Mesenchymal stem cell (in vitro differentiated cells and primary cell): Measurements from ENCODE around the gene MAP6.

Source experiments
- DNase-seq: peaks from one replicate; pipeline ENCODE4 v3.0.0-alpha.2; 2013
- H2AFZ ChIP-seq: one replicate; pipeline ENCODE4 v1.6.1; 2013; ENCODE audit warnings: low read depth, mild to moderate bottlenecking, control low read depth, inconsistent platforms, low read length, moderate library complexity
- H2AK5ac ChIP-seq: 2 replicates; pipeline ENCODE4 v1.6.1; 2013; ENCODE audit warnings: low read length, moderate library complexity, mild to moderate bottlenecking, inconsistent platforms; ENCODE audit not compliant: severe bottlenecking
- H2BK120ac ChIP-seq: one replicate; pipeline ENCODE4 v1.6.1; 2013; ENCODE audit warnings: low read depth, mild to moderate bottlenecking, inconsistent platforms, low read length, moderate library complexity
- H2BK12ac ChIP-seq, 2 experiments: one replicate each; pipeline ENCODE4 v1.6.1; 2013; ENCODE audit warnings: inconsistent platforms in 2 of 2, low read length in 2 of 2, mild to moderate bottlenecking in 2 of 2, moderate library complexity in 2 of 2, control low read depth in 1 of 2
- H2BK15ac ChIP-seq: one replicate; pipeline ENCODE4 v1.6.1; 2013; ENCODE audit warnings: mild to moderate bottlenecking, low read depth, inconsistent platforms; ENCODE audit not compliant: poor library complexity, severe bottlenecking
- H2BK5ac ChIP-seq: 2 replicates; pipeline ENCODE4 v1.6.1; 2013; ENCODE audit warnings: low read depth, mild to moderate bottlenecking, low read length, control low read depth, inconsistent platforms; ENCODE audit not compliant: poor library complexity, severe bottlenecking
- H3K14ac ChIP-seq, 2 experiments: one replicate each; pipeline ENCODE4 v1.6.1; 2013; ENCODE audit warnings: inconsistent platforms in 2 of 2, low read length in 2 of 2, control low read depth in 1 of 2, mild to moderate bottlenecking in 1 of 2, moderate library complexity in 1 of 2
- H3K18ac ChIP-seq, 2 experiments: one replicate each; pipeline ENCODE4 v1.6.1; 2013; ENCODE audit warnings: inconsistent platforms in 2 of 2, low read length in 2 of 2, control low read depth in 1 of 2, low read depth in 1 of 2, mild to moderate bottlenecking in 1 of 2
- H3K23ac ChIP-seq, 2 experiments: one replicate each; pipeline ENCODE4 v1.6.1; 2013; ENCODE audit warnings: inconsistent platforms in 2 of 2, low read length in 2 of 2, mild to moderate bottlenecking in 2 of 2, moderate library complexity in 2 of 2, control low read depth in 1 of 2
- H3K27ac ChIP-seq: 2 replicates; pipeline ENCODE4 v1.5.1; 2013; ENCODE audit warnings: mild to moderate bottlenecking, moderate library complexity, low read length, control low read depth, inconsistent platforms; ENCODE audit not compliant: poor library complexity, severe bottlenecking
- H3K27me3 ChIP-seq, 2 experiments: 2 replicates each; pipeline versions ENCODE4 v1.6.1 to v1.7.0; 2013; ENCODE audit warnings: low read length in 2 of 2, mild to moderate bottlenecking in 2 of 2, moderate library complexity in 2 of 2, control low read depth in 1 of 2, inconsistent platforms in 1 of 2; ENCODE audit not compliant: control insufficient read depth in 1 of 2, insufficient read depth in 1 of 2
- H3K36me3 ChIP-seq, 2 experiments: 2 replicates each; pipeline versions ENCODE4 v1.6.1 to v1.7.0; 2013; ENCODE audit warnings: low read length in 2 of 2, control low read depth in 1 of 2, inconsistent platforms in 1 of 2, low read depth in 1 of 2, mild to moderate bottlenecking in 1 of 2; ENCODE audit not compliant: insufficient read depth in 2 of 2, control insufficient read depth in 1 of 2
- H3K4ac ChIP-seq, 2 experiments: one replicate each; pipeline ENCODE4 v1.6.1; 2013; ENCODE audit warnings: inconsistent platforms in 2 of 2, low read length in 2 of 2, mild to moderate bottlenecking in 2 of 2, moderate library complexity in 2 of 2, control low read depth in 1 of 2, low read depth in 1 of 2
- H3K4me1 ChIP-seq: 2 replicates; pipeline ENCODE4 v1.6.1; 2013; ENCODE audit warnings: low read depth, low read length, control low read depth; ENCODE audit not compliant: control insufficient read depth, insufficient read depth
- H3K4me2 ChIP-seq: 2 replicates; pipeline ENCODE4 v1.6.1; 2013; ENCODE audit warnings: low read length, mild to moderate bottlenecking, inconsistent platforms; ENCODE audit not compliant: poor library complexity, severe bottlenecking
- H3K4me3 ChIP-seq, 2 experiments: 2 replicates each; pipeline versions ENCODE4 v1.5.1 to v1.7.0; 2013; ENCODE audit warnings: low read length in 2 of 2, mild to moderate bottlenecking in 2 of 2, control low read depth in 1 of 2, low read depth in 1 of 2; ENCODE audit not compliant: insufficient read depth in 1 of 2
- H3K79me1 ChIP-seq: replicated peaks from 2 replicates; pipeline ENCODE4 v1.6.1; 2013; ENCODE audit warnings: mild to moderate bottlenecking, control low read depth, low read length, inconsistent platforms; ENCODE audit not compliant: poor library complexity, severe bottlenecking
- H3K9ac ChIP-seq: 2 replicates; pipeline ENCODE4 v1.7.0; 2013; ENCODE audit warnings: mild to moderate bottlenecking, low read length, moderate library complexity
- H3K9me3 ChIP-seq: 2 replicates; pipeline ENCODE4 v1.7.0; 2013; ENCODE audit warnings: mild to moderate bottlenecking, low read length; ENCODE audit not compliant: control insufficient read depth
- H4K8ac ChIP-seq: one replicate; pipeline ENCODE4 v1.6.1; 2013; ENCODE audit warnings: inconsistent platforms, mild to moderate bottlenecking, low read length, moderate library complexity
- H4K91ac ChIP-seq: one replicate; pipeline ENCODE4 v1.6.1; 2013; ENCODE audit warnings: mild to moderate bottlenecking, low read length, inconsistent platforms
- WGBS: methylation state at CpG from one replicate; pipeline ENCODE4 v1.1.7; 2013; ENCODE audit warnings: mixed read lengths; 5-methylcytosine and 5-hydroxymethylcytosine counted together

Gene MAP6

DNA sequence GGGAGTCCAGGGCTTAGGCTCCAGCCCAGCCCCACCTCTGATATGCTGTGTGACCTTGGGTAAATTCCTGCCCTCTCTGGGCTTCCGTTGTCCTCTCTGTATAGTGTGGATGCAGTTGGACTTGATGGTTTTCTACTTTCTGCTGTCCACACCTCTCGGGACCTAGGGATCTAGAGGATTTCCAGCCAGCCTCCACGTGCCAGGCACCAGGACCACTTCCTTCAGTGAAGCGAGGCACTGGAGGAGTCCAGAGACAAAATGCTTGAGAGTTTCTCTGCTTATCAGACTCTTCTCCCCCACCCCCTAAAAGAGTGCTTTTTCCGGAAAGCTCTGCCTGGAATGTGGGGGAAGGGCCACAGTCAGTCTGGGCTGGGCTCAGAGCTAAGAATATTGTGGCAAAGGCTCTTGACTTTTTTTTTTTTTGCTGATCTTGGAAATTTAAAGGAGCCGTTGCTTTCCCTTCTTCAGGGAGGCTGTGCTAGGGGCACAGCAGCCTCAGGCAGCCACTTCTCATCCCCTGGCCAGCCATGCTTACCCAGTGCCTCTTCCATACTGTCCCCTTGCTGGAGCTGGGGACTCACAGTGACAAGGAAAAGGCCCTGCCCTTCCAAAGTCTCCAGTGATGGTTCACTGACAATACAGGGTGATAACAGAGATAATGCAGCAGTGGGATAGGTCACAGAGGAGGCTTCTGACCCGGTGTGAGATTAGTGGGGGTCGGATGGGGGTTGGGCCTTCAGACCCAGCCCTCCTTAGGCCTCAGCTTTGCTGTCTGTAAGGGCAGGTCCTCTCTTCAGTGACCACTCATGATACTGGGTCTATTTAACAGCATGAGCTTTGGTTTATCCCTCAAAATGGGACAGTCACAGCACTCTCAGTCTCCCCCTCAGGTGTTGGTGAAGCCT lies 109.6 kb downstream of the MAP6 start:
- Histone ChIP-seq H4K8ac (peak overlapping the region; percentile 97), H3K4me3 (peak overlapping the region in 1 of 2 experiments; percentile 59), H3K14ac (peak overlapping the region; percentile 95 to 97), H2AFZ (peak overlapping the region; percentile 65), H4K91ac (peak overlapping the region; percentile 99), H3K4ac (peak overlapping the region; percentile 96 to 100), H2BK5ac (no peak overlapping the region), H3K36me3 (no peaks in the 10 kb centered on the region), H2AK5ac (peak overlapping the region; percentile 96), H3K23ac (peak overlapping the region; percentile 51 to 67), H2BK120ac (peak overlapping the region; percentile 99), H3K9me3 (no peaks in the 10 kb centered on the region), H3K9ac (peak overlapping the region; percentile 83), H3K79me1 (no peaks in the 10 kb centered on the region), H3K27me3 (no peaks in the 10 kb centered on the region), H3K4me1 (peaks cover 36% of the 10 kb centered on the region), H3K27ac (peak overlapping the region; percentile 33), H3K4me2 (peak overlapping the region; percentile 19), H2BK15ac (peak overlapping the region; percentile 92), H2BK12ac (peak overlapping the region; percentile 99 to 100), H3K18ac (peak overlapping the region; percentile 98 to 100)
- WGBS: 13% methylated on average over 6 of the region's 8 CpGs
- DNase-seq: peak; percentile 89

DNA sequence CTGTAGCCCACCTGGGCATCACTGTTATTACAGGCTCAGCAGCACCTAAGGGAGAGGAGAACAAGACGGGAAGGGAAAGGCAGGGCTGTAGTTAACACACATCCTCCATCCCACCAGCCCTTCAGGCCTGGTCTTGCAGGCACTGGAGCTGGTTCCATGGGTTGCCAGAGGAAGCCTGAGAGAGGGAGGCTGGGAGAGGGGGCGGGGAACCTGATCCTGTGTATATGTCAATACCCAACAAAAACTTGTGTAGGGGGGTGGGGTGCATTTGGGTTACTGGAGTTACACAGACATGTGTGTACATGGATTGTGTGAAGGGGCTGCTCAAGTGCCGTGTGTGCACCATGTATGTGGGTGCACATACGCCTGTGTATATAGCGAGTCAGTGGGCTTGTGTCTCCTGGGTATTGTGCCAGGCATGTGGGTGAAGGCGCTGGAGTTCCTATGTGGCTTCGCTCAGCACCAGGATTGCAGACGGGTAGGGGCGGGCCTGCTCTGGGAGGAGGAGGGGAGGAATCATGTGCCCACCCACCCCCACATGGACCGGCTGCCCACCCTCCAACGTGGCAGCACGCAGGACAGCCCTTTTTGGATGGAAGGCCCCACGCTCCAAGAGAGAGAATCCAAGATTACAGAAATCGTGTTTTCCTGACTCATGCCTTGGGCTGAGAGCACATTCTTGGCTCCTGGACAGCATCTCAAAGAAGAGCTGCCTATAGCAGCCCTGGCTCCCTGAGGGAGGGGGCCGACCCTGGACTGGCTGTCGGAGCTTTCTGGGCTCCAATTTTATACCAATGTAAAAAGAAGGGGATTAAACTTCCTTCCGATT lies 111.0 kb downstream of the MAP6 start:
- peak overlapping the region; percentile 83 for H3K9ac ChIP-seq
- peak overlapping the region; percentile 54 to 97 for H3K4ac ChIP-seq
- H3K36me3 ChIP-seq: no peaks in the 10 kb centered on the region
- peak overlapping the region; percentile 96 for H4K8ac ChIP-seq
- H3K18ac ChIP-seq: peak overlapping the region; percentile 97 to 98
- peak overlapping the region; percentile 88 for H2BK15ac ChIP-seq
- H2BK12ac ChIP-seq: peak overlapping the region; percentile 96 to 100
- peak; percentile 88 for DNase-seq
- no peak overlapping the region for H3K4me2 ChIP-seq
- WGBS: 56% methylated on average over 16 of the region's 17 CpGs
- peak overlapping the region; percentile 99 for H4K91ac ChIP-seq
- H2AFZ ChIP-seq: no peak overlapping the region
- no peaks in the 10 kb centered on the region for H3K9me3 ChIP-seq
- H3K79me1 ChIP-seq: no peaks in the 10 kb centered on the region
- no peak overlapping the region for H3K27ac ChIP-seq
- peak overlapping the region; percentile 99 for H2BK120ac ChIP-seq
- H2BK5ac ChIP-seq: no peak overlapping the region
- H3K4me1 ChIP-seq: peaks cover 42% of the 10 kb centered on the region
- peak overlapping the region in 1 of 2 experiments; percentile 35 for H3K23ac ChIP-seq
- H2AK5ac ChIP-seq: peak overlapping the region; percentile 7
- H3K14ac ChIP-seq: peak overlapping the region in 1 of 2 experiments; percentile 77
- peak overlapping the region in 1 of 2 experiments; percentile 59 for H3K4me3 ChIP-seq
- H3K27me3 ChIP-seq: no peaks in the 10 kb centered on the region

DNA sequence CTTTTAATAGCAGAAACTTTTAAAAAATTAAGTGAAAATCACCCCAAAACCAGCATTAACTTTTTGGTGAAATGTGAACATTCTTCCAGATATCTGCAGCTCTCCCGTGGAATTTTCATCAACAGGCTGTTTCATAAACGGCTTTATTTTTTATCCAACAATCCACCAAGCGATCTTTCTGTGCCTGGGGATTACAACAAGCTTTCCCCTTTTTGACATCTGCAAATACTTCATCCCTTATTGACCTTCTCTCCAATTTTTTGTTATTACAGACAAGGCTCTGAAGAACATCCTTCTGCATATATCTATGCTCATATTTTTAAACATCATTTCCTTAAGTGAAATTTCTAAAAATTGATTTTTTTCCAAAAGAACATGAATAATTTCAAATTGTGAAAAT lies 112.6 kb downstream of the MAP6 start:
- H3K27ac ChIP-seq: no peak overlapping the region
- H2BK12ac ChIP-seq: no peak overlapping the region
- no peaks in the 10 kb centered on the region for H3K9me3 ChIP-seq

More for the DNA sequence above, 112.6 kb downstream of the MAP6 start:
- H2AK5ac ChIP-seq: no peak overlapping the region
- no peak overlapping the region for H3K14ac ChIP-seq
- H3K23ac ChIP-seq: no peak overlapping the region
- H2BK15ac ChIP-seq: no peak overlapping the region
- peaks cover 36% of the 10 kb centered on the region for H3K4me1 ChIP-seq
- WGBS: 98% methylated on average over 3 of the region's 3 CpGs
- H3K9ac ChIP-seq: peak overlapping the region; percentile 21
- no peak overlapping the region for H3K4me2 ChIP-seq
- H4K8ac ChIP-seq: no peak overlapping the region
- no peak overlapping the region for H2BK120ac ChIP-seq
- no peak for DNase-seq
- no peak overlapping the region for H2BK5ac ChIP-seq
- H3K27me3 ChIP-seq: no peaks in the 10 kb centered on the region
- H3K36me3 ChIP-seq: no peaks in the 10 kb centered on the region
- H2AFZ ChIP-seq: no peak overlapping the region
- H3K4ac ChIP-seq: no peak overlapping the region
- no peaks in the 10 kb centered on the region for H3K79me1 ChIP-seq
- H3K18ac ChIP-seq: no peak overlapping the region
- H3K4me3 ChIP-seq: no peak overlapping the region
- no peak overlapping the region for H4K91ac ChIP-seq
